ENCODE data around the gene VOPP1.
"Not testable (repeated sequence)": the region's sequence is repeated elsewhere in the genome, so short reads cannot be mapped to it uniquely, and the experiment has no call there.

VOPP1 gene

DNA sequence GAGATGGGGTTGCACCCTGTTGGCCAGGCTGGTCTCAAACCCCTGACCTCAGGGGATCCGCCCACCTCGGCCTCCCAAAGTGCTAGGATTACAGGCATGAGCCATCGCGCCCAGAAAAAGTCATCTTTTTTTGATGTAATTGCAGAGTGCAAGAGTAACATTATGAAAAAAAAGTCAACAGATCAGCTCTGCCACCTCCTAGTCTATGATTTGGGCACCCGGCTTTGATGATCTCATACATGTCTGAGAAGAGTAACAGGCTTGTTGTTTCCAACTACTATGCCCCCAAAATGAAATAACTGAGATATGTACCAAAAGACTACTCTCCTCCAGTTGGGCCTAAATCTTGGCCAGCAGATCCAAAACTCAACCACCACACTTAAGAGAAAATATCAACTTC, 40.8 kb downstream of the VOPP1 start:
- no peak for DNase-seq

DNA sequence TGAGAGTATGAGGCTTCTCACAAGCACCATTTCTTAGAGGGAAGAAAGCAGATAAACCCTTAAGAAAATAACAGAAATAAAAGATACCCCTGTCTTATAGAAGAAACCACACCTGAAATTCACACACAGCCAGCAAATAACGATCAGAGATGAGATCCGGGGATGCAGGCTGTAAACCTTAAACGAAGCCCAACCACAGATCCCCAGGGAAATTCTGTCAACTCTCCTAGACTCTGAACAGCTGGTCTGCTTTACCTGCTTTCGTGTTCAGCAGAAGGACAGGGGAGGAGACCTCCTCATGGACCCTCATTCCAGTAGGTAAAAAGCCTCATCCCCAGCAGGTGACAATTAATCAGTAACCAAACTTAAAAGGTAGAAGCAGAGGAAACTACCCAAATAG, 45.0 kb downstream of the VOPP1 start:
- no peak for DNase-seq

DNA sequence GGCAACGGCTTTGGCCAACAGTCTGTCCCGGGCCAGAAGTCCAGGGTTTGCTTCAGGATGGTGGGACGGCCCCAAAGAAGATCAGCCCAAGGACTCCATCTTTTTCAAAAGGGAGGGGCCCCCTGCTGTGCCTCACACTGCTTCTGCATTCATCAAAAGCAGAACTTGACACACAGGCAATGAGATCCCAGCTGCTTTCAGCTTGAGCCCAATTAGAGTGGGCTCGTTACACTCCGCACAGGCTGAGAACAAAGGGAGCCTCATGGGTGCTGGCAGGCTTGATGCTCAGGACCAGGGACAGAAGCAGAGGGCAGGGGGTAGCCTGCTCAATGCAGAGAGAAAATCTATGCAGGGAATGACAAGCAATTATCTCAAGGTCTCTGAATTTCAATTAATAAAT, 45.5 kb downstream of the VOPP1 start:
- DNase-seq: no peak

DNA sequence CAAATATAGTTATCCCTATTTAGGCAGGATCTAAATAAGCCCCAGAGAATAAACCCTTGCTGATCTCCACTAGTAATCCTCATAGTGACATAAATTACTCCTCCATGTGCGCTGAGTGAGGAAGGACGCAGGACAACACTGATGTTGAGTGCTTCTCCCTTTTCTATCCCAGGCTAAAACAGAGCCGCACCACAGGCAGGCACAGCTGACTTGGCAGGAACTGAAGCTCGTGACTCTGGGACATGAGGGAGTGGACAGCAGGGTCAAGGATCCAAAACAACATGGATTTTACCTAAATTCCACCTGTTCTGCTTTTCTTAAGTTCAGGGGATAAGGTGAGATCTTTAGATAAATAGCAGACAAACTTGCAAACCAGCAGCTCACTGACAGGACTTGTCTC, 46.0 kb downstream of the VOPP1 start:
- DNase-seq: no peak

DNA sequence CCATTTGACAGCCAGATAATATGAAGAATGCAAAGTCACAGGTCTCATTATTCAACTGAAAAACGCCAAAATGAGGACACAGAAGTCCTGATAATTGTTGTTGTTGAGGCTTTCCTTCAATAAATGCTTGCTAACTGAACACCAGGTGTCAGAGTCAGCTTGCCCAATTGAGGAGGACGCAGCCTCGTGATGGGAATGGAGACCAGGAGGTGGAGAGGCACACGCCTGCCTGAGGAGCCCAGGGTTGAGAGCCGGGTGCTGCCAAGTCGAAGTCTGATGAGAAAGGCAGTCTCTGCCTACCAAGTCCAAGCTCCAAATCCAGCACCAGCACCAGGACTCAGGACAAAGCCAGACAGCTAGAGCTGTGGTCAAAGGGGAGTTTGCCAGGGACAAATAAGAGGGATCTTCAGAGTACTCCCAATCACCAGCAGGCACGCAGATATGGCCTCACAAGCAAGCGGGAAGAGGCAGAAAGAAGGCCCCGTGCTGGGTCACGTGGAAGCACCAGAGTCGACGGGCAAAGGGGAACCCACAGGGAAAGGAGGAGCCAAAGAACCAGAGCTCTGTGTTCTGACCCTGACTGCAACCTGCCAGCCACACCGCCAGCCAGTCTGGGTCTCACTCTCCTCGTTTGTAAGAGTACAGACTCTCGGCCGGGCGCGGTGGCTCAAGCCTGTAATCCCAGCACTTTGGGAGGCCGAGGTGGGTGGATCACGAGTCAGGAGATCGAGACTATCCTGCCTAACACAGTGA, 47.6 kb downstream of the VOPP1 start:
- no peak for DNase-seq

DNA sequence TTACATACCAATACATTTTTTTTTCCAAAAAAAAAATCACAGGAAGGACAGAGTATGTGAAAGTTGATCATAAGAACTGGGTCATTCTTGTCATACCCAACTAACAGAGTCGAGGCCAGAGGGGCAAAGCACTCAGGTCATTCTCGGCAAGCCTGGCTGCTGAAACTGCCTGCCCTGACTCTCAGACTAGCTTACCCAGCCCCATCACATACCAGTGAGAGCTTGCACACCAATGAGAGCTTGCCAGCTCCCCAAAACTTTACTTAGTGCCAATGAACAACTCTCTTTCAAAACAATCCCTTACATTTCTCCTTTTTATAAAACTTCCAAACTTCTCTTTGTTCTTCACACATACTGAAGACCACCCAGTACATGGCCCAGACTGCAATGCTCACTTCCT, 48.9 kb downstream of the VOPP1 start:
- DNase-seq: no peak

DNA sequence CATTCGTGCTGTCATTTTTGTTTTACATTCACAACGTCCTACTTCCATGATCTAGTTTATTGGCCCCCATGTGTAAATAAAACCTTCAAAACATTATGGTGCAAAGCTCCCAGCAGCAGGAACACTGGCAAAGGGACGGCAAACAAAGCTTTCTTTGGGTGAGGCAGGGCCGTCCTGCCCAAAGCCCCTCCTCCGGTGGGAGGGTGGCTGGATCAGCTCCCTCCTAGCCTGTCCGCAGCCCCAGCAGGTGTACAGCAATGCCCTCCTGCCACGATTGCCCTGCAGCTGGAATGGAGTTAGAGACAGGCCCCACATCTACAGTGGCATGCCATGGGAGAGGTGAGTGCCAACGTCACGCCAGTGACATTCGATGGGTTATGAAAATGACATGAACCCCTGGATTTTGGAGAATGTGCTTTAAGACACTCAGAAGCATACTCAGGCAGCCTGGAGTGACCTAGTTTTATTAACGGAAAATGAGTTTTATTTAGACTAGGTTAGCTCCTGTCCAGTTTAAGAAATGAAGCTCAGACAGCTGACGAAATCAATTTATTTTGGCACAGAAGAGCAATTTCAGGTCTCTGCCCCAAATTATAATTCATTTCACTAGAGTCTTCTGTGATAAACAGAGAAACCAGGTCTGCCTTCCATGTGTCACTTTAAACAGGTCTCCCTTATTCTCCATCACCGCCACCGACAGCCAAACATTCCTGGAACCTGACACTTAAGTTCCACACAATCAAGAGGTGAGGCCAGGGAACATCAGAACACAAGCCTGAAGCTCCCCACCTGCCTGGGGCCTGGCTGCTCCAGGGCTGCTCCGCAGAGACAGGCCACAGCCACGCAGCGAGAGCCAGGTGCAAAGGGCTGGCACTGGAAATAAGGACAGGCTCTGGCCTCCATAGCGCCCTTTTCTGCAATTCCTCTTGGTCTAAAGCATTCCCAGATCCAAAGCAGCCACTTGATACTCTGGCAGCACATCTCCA, 50.1 kb downstream of the VOPP1 start:
- no peak for DNase-seq

DNA sequence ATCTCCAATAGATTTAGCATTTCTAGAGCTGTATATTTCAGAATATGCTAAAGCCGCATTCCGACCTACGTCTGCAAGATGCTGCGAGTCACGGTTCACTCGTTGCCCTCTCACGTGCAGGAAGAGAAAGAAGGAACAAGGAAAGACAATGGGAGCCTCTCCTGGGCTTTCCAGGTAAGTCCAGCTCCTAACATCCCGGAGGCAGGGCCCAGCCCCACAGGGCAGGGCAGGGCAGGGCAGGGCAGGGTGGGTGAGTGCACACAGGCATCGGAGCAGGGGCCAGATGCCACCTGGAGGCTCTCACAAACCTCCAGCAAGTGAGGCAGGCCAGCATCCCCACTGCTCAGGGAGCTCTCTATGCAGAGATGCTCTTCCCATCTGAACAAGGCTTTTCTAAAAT, 50.8 kb downstream of the VOPP1 start:
- no peak for DNase-seq

DNA sequence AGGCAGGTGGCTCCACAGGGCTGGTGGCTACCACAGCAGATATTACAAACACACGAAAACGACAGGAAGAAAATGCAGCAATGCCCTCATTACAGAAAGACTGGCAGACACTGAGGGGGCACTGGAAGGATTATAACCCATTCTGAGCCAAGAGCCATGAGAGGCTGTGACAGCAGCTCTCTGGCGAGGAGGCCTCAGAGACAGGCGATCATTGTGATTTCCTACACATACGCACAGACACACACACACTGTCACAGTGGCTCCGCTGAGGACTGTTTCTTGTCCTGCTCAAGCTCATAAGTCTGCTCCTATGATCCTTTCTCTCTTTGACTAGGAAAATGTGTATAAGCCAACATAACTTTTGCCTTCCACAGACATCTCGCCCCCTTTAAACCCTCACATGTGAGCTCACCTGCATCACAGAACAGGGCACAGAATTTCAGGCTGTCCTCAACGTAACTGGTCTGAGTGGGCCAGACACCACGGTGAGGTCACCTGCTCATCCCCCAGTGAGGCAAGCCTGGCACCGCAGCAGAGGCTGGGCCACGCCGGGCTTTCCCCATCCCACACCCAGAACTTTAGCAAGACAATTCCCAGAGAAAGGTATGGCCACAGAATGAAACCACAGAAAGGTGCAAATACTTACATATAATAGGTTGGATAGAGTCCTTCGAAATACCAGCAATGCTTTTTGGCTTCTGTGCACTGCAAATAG, 51.7 kb downstream of the VOPP1 start:
- no peak for DNase-seq

DNA sequence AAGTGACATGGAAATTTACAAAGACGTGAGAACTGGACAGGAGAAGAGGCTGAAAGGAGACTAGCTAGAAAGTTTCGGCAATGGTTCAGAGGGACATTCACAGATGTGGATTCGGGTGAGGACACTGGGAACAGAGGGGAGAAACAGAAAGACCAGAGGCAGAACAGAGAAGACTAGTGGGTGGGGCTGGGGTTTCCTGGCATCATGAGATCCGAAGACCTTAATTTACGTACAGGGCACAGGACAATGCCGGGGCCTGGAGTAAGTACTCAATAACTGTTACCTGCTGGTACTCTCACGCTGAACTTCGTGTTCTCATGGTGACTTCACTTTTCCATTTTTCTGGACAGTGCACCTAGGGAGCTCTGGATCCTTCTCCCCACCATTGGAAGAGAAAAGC, 53.5 kb downstream of the VOPP1 start:
- no peak for DNase-seq

DNA sequence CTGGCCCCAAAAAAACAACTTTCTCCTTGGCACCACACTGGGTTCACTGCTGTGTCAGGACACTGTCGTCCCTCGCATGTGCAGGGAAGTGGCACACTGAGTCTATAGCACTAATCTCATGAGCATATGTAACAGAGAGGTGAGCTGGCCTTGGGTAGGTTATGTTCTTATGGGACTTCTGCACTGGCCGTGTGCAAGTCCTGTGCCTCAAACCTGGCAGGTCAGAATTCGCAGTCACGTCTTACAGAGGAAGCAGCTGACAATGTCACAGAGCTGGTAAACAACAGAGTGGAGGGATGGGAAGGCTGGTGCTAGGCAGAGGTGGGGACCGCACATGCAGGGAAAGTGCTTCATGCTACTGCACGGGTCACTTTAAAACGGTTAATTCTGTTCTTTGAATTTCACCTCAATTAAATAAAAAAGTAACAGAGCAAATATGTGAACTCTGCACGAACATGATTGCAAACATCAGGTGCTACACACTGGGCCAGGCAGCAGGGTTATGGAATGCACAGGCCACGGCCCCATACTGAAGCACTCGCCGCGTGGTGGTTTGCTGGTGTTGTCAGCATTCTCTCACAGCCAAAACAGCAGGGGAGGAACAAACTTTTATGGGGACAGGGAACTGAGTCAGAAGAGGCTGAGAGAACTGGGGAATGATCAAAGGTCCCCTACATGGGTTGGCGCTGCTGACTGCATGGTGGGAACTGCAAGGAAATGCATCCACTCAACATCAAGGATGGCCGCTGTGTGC, 54.2 kb downstream of the VOPP1 start:
- DNase-seq: no peak

DNA sequence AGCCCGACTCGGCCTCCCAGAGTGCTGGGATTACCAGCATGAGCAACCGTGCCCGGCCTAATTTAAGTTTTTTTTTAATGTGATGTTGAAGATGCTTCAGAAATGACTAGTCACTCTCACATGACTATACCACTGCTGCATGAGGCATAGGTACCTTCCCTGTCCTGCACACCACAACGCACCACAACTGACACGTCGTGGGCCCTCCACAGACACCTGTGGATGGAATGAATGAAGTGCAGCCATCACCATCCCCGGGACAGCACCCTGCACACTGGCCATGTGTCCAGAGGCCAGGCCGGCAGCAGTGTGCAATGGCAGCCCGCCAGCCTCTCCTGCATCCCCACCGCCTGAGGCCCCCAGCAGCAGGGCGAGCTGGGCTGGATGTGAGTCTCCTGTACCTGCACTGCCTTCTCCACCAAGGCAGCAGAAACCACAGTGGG, 55.1 kb downstream of the VOPP1 start:
- no peak for DNase-seq

DNA sequence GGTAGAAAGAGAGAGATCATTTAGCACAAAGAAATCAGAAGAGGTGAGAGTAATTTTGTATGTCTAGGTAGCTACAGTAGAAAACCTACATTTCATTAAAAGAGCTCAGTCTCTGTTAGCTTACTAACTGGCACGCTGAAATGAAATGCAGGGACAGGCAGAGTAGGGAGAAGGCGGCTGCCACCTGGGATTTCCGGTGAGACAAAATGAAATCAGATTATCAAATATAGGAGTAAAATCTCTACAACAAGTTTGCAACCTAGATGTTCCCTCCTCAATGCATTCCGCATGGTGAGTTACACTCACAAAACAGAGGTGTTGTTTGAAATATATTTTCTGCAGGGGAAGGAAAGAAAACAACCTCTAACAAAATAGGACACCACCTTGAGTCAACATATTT, 55.9 kb downstream of the VOPP1 start:
- no peak for DNase-seq

DNA sequence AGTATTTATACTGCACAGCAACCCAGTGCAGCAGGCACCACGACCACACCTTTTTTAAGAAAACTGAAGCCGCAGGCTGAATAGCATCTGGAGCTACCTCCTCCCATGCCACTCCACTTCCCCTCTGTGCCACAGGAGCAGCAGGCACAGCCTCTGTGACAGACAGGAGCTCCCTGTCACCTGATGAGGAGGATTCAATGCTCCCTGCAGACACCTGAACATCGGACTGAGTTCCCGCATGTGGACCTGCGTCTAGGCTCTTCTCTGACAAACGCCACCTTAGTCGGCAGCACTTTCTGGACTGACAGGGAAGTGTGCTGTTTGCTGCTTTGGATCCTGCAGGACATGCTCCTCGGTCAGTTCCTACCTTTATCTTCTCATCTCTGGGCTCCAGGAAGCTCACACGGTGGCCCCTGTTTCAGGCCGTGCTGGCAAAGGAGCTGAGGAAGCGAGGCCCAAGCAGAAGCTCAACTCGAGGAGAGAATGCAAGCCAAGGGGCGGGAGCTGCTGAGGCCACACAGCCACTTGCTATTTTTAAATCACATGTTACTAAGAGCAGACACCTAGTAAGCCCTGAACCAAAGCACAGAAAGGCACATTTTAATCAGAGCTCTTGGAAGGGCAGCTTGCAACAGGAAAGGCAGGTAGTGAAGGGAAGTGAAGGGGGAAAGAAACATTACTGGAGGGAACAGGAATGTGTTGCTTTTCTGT, 56.6 kb downstream of the VOPP1 start:
- no peak for DNase-seq

DNA sequence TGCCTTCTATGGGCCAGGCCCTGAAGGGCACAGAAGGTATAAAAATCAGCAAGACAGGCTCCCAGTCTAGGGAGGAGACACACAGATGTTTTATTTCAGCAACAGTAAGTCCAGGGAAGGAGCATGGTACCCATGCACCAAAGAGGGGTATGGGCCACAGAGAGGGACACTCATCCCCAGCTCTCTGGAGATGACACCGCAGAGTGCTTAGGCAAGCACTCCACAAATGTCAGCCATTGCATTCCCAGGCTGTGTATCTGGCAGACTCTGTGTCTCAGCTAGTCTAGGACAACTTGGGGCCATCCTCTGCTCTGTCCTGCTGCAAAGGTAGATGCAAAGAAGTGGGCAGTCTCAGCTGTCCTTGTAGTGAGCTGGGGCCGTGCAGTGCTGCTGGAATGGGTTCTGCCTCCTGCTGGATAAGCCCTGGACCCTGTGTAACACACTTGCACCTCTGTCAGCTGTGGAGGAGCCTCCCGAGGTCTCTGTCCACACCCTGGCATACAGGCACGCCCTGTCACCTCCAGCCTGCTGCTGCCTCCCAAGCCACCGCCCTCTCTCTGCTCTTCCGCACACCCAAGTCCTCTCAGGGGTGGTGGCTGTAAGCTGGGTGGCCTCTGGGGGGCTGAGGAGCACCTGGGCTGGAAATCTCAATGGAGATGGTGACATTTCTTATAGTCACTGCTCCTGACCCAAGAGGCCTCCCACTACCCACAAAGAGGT, 57.6 kb downstream of the VOPP1 start:
- no peak for DNase-seq

DNA sequence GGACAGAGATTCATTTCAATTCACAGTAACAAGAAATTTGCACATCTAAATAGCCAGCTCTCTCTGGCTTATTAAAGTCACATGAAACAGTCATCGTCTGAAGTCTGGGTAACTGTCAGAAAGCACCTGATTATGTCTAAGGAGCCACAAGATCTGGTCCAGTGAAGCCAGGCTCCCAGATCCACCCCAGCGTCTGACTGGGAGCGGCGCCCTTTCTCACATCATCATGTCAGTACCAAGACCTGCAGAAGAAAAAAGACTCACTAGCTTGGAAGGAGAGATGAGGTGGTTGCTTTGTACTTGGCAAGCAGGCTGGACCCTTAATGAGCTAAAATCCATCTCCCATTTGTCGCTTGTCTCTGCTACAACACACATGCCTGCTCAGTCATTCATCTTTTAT, 58.4 kb downstream of the VOPP1 start:
- no peak for DNase-seq

DNA sequence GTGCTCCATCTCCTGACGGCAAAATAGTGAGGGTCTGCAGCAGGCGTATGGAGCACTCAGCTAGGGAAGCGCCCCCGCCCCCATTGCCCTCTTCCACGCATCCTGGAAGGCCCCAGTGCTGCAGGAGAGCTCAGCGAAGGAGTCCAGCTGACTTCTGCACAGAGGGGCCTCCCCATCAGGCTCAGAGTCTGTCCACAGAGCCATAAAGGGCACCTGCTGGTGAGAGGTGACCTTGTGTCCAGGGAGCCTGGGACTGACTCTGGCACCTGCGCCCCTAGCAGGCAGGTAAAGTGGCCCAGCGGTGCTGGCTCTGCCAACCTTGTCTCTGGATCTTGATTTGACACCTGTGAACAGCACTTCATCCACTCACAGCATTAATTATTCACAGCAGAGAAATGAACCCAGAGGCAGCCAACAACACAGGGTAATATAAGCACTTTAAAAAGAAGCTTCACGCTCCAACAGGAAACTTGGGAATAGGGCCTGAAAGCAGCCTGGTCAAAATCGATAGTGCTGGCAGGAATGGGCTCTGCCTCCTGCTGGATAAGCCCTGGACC, 59.6 kb downstream of the VOPP1 start:
- DNase-seq: no peak

DNA sequence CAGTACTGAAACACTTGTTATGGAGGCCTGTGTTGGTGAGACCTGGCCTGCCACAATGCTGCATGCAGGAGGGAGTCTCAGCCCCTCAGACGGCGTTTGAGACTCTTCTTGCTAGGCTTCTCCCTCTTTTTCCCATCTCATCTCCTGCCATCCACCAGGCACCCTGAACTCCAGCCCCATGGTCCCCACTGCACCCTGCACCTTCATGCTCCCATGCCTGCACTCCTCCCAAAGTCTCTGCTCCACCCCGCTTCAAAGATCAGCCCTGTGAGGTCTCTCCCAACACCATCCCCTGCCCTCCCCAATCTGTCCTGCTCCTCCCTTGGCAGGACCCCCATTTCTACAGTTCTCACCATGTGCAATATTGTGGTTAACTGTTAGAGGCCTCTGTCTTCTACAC, 61.7 kb downstream of the VOPP1 start:
- no peak for DNase-seq

DNA sequence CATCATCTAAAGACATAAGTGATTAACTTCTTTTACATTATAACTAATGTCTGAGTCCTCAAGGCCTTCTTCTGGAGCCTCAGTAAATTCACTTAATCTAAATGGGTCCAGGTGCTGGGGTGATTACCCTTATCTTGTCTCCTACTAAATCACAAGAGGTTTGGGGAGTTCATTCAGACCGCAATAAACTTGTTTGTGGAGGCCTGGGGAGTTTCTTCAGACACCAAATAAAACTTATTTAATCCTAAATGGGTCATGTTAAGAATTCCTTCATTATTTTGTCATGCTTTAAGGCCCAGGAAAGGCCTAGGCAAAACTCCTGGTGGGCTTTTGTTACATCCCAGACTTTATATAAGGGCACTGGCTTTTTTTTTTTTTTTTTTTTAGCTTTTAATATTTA, 62.1 kb downstream of the VOPP1 start:
- not testable (repeated sequence) for DNase-seq

DNA sequence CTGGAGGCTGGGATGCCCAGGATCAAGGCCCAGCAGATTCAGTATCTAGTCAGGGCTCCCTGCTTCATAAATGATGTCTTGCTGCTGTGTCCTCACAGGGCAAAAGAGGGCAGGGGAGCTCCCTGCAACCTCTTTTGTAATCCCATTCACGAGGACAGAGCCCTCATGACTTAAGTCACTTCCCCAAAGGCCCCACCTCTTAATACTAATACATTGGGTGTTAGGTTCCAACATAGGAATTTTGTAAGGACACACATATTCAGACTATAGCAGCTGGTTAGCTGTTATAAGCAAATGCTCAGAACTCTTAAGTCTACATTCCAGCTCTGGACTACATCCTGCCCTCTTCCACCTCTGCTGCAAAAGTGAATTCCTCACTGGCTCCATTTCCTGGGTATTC, 63.0 kb downstream of the VOPP1 start:
- no peak for DNase-seq
